Measurements from ENCODE around the gene SFXN5.
"Not testable (repeated sequence)": the region's sequence is repeated elsewhere in the genome, so short reads cannot be mapped to it uniquely, and the experiment has no call there.

The SFXN5 gene

DNA sequence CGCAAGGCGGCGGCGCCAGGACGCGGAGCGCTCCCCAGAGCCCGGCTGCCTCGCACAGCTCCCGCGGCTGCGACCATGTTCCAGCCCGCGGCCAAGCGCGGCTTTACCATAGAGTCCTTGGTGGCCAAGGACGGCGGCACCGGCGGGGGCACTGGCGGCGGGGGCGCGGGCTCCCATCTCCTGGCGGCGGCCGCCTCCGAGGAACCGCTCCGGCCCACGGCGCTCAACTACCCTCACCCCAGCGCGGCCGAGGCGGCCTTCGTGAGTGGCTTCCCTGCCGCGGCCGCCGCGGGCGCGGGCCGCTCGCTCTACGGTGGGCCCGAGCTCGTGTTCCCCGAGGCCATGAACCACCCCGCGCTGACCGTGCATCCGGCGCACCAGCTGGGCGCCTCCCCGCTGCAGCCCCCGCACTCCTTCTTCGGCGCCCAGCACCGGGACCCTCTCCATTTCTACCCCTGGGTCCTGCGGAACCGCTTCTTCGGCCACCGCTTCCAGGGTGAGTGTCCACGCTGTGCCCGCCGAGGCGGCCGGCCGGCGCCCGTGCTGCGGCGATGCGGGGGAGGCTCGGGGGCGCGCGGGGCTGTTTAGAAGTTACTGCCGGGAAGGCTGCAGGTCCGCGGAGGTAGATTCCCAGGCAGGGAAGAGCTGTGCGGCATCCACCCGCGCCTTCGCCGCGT is 153.5 kb downstream of the SFXN5 start:
- DNase-seq = no peak

DNA sequence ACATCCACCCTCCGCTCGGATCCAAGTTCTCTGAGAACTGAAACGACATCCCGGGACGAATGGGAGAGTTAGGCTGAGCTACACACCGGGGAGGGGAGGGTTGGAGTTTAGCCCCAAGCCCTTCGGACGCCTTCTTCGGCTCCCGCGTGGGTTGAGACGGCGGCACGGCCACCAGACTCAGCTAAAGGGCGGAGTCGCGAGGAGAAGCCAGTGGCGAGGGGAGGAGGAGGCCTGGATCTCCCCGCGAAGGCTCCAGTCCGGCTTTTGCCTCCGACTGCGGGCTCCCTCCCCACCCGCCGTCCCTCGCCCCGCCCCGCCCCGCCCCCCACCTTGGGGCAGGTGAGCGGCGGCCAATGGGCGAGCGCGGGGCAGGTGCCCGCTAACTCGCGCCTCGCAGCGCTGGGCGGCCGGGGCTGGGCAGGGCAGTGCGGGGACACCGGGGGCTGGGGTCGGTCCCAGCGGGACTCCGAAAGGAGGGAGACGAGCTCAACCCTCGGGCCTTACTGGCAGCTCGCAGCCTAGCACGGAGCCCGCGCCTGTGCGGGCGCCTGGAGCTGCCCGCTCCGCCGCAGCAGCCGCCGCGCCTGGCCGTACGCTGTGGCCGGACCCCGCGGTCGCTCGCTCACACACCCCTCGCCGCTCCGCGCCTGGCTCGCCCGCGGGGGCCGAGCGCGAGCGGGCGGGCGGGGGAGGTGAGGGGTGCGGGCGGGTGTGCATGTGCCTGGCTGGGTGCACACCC is 154.2 kb downstream of the SFXN5 start, which contains the start of gene EMX1:
Gene EMX1 (plus strand): TSS at position 382 of the 739 bp plus-strand sequence. CDS start 334 bp downstream, at position 716.
- no peak for DNase-seq

DNA sequence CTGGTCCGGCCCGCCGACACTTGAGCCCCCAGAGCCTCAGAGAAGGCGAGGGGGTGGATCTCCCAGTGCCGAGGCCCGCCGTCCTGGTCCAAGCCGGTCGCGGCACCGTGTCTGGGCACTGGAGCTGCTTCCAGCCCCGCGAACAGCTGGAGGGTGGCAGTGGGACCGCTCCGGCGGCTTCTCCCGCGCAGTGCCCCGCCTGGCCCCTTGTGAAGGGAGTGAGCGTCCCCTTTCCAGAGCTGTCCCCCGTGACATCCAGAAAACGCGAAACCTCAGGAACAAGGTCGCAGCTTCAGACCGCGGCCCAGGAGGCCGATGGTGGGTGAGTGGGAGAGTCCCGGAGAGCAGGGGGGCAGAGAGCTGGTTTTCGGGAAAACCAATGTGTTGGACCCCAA is 154.8 kb downstream of the SFXN5 start:
- DNase-seq = no peak

DNA sequence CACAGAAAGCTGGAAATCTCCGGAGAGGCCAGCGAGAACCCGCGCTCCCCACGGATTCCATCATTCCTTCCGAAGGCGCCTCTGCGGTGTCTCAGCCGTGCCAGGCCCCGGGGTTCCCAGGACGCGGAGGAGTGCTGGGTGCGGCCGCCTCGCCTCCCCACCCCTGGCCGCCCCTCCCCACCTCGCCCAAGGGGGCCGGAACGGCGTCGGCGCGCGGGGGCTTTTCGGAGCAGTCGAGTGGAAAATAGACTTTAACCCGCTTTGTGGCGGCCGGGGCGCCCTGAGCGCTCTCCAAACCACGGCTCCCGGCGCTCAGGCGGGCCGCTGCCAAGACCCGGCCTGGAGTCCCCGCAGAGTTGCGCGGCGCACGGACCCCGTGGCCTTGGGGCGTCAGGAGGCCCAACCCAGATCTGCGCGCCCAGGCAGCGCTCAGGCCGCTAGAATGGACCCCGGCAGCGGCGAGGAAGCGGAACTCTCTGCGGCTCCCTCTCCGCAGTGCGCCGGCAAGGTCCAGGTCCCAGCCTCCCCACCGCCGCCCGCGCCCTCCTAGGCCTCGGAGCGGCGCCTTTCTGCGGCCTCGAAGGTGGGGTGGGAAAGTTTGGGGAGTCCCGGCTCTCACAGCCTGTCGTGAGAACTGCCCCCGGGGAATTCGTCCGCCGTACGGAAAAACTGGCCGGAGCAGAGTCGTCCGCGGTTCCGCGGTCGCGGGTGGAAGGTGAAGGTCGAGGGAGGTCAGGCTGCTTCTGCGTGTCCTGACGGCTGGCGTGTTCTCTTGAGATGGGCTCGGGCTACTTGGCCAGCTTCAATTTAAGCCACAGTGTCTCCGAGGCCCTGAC is 155.4 kb downstream of the SFXN5 start:
- DNase-seq = no peak

DNA sequence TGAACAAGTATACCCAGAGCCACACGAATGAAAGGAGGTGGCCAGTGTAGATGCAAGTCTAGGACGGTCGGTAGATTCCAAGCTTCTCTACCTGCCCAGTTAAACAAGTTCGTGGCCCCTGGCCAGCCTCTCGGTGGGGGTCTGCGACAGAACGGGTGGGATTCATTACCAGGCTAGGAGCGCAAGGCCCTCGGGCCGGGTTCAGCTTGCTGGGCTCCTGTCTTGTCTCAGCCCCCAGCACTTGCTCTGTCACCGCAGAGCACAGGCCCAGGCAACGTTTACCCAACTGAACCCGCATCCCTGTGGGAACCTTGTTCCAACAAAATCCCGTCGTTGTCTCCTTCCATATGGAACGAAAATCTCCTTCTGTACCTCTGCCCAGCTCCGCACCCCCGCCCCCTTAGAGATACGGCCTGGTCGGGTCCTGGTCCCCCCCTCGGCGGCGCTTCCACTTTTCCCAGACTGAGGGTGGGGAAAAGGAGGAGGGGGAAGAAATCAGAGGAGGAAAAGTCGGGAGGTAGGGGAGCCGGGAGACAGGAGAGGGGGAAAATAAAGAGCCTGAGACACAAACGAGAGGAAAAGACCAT is 156.1 kb downstream of the SFXN5 start:
- DNase-seq = no peak

DNA sequence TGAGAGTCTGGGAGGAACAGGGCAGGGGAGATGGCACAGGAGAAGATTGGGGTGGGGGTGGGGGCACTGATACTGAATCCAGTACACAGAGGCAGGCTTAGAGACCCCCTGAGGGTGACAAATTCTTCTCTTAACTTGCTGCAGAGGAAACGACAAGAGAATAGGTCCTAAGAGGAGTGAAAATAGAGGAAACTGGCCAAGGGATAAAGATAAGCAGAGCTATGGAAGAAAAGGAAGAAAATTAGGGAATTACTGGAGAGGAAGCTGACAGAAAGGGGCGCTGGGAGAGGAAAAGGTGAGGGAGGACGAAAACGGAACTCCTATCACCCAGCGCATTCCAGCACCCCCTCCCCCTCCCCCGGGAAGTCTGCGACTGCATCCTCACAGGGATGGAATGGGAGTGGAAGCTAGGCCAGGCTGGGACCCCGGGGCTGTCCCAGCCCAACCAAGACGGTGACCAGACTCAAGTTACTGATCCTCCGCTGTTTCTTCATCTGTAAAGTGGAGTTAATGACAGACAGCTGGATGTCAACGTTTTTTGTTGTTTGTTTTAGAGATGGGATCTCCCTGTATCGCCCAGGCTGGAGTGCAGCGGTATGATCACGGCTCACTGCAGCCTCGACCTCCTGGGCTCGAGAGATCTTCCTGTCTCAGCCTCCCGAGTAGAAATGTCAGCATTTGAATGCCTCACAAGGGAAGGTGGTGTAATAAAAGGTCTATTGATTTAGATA is 156.8 kb downstream of the SFXN5 start:
- no peak for DNase-seq

DNA sequence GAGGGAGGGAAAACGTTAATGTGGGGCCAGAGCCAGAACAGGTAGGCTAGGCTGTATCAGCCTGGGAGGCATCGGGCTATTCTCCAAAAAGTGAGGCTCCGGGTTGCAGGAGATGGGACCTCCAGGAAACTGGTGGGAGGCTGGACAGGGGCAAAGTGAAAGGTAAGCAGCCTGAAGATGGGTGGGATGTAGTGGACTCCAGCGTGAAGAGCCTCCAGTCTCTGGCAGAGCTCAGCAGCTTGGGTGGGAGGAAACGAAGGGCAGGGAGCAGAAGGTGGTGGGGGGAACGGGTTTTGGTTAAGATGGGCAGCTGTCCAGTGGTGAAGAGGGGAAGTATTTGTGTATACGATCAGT is 157.3 kb downstream of the SFXN5 start:
- DNase-seq = no peak

DNA sequence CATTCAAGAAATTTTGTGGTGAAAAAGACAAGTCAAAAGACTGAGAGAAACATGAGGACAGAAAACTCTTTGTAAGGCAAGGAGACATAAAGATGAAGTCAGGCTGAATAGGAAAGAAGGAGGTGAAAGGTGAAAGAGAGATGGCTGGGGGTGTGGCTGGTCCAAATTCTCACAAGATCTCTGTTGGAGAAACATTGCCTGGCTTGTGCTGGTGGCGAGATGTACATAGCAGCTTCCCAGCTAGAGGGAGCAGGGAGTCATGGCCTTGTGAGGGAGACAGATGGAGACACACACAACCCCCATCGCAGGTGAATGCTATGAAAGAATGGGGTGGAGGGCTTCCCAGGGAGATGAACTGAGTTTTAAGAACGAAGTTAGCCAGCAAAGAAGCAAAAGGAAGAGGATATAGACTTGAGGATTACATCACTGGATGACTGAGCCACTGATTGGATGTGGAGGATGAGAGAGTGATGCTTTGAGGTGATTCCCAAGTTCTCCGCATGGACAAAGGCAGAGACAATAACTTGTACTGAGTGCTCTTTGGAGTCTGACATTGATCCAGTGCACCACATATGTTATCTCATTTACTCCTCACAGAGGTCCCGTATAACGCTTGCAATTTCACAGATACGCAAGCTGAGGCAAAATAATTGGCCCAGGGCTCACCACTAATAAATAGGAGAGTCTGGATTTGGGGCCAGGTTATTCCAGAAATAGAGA is 157.9 kb downstream of the SFXN5 start:
- DNase-seq = no peak

DNA sequence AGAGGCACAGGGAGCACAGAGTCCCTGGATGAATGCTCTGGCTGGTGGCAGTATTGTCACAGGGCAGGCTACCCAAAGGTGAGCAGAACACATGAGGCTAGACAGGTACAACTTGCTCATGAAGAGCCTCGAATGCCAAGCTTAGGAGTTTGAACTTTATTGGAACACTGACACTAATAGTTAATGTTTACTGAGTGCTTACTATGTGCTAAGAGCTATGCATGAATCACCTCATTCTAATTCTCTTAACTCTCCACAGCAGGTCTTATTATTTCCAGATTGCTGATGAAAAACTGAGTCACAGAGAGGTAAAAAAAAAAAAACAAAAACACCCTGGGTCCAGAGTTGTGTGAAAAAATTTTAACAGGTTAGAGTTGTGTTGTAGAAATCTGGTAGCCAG is 160.3 kb downstream of the SFXN5 start:
- no peak for DNase-seq

DNA sequence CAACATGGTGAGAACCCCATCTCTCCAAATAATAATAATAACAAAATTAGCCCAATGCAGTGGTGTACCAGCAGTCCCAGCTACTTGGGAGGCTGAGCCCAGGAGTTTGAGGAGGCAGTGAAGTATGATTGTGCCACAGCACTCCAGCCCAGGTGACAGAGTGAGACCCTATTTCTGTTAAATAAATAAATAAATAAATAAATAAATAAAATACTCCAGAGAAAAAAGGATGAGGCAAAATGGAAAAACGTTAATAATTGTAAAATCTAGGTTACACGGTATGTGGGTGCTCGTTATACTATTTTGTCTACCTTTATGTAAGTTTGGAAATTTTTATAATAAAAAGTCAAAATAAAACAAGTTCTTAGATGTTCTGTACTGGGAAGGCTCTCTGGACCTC is 162.8 kb downstream of the SFXN5 start:
- DNase-seq = no peak

DNA sequence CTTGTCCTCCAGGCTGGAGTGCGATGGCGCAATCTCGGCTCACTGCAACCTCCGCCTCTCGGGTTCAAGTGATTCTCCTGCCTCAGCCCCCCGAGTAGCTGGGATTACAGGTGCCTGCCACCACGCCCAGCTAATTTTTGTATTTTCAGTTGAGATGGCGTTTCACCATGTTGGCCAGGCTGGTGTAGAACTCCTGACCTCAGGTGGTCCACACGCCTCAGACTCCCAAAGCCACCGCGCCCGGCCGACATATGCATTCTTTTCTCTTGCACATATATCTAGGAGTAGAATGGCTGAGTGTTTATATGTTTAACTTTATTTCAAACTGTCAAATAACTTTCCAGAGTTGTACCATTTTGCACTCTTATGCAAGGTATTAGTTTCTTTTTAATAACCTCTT is 164.1 kb downstream of the SFXN5 start:
- DNase-seq = not testable (repeated sequence)

DNA sequence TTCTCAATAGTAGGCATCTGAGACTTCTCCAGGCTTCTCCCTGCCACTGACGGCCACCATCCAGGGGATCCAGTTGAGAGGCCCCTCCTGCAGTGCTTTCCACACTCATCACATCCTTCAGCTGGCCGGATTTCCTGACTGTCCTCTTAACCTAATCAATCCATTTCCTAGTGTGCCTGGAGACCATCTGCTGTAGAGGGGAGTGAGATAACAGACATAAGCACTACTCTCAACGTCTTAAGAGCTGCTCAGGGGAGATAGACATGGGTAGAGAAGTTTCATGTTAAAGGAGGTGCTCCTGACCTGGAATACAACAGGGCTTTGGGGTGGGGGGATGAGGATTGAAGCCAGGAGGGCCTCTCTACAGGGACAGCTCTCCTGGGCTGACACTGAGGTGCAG is 170.1 kb downstream of the SFXN5 start:
- no peak for DNase-seq

DNA sequence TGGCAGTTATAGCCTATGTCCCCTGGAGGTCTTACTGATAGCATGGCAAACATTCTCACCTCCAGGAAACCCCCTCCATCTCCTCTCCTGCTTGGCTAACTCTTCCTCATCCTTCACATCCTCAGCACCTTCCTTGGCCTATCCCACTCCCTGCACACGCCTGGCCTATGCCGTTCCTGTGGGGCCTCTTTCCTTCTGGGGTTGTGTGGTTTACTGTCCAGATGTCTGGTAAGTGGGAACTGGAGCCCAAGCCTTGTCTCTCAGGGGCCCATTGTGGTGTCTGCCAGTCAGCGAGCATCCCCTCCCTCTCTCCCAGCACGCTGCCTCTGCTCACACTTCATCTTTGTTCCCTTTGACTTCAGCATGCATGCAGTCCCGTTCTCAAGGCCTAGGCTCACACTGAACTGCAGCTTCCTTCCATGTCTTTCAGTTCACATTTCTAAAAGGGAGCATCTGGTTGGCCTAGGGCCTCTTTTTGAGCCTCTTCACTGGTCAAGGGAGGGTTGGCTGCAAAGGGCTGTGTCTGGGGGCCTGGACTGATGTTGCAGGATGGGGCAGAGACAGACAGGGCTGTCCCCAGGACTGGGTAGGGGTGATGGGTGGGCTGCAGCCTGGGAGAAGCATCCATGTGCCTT is 171.2 kb downstream of the SFXN5 start:
- no peak for DNase-seq

DNA sequence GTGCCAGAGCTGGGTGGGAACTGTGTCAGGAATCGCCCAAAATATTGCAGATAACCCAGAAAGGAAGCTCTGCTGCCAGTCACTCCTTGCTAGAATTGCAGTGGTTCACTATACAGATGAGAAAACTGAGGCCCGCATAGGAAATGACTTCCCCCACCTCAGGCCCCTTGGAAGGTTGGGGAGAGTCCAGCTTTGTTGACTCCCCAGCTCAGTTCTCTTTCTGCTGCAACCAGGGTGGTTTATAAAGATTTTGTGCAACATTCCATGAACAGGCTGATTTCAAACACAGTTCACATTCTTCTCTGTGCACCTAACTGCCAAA is 173.0 kb downstream of the SFXN5 start:
- DNase-seq = no peak

DNA sequence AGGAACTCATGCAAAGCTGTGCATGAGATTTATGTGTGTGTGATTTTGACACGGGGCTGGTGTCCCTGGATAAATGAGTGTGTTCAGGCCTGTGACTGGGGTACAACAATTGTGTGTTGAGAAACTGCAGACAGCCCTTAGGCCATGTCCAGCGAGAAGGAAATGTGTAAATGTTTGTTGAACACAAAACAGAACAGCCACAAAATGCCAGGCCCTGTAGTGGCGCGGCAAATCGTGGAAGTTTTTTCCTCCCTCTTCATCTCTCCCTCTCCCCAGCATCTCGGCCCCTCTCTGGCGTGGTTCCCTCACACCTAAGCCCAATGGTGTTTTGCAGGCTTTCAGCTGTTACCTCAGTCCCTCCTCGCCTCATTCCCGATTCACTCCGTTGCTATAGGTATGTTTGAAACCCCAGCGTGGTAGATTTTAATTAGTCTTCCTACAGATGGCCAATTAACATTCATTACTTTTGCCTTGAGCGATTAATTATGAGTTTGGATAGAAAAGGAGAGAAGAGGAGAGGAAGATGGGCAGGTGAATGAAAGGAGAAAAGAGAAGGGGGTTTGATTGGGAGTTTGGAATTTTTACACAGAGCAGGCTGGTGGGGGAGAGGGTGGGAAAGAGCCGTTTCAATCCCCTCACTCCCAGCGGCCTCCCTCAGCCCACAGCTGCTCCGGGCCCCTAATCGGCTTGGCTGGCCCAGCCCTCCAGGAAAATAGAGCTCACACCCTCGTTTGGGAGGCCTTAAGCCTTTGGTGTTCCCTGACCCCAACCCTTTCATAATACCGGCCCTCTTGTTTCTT is 173.5 kb downstream of the SFXN5 start:
- DNase-seq = no peak

DNA sequence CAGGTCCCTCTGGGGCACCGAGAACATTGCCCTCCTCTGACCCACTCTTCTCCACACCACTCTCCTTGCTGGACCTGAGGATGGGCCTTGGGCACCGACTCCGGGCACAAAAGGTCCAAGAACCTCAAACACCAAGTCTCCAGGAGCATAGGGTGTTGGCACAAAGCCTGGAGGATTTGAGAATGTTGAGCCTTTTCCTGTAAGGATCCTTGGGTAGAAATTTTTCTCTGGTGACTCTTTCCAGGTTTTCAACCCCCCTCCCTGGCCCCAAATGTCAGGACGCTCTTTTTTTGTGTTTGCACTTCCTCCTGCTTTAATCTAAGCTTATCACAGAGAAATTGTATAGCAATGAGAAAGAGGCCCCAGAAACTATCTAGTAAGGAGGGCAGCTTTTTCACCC is 175.1 kb downstream of the SFXN5 start:
- no peak for DNase-seq

DNA sequence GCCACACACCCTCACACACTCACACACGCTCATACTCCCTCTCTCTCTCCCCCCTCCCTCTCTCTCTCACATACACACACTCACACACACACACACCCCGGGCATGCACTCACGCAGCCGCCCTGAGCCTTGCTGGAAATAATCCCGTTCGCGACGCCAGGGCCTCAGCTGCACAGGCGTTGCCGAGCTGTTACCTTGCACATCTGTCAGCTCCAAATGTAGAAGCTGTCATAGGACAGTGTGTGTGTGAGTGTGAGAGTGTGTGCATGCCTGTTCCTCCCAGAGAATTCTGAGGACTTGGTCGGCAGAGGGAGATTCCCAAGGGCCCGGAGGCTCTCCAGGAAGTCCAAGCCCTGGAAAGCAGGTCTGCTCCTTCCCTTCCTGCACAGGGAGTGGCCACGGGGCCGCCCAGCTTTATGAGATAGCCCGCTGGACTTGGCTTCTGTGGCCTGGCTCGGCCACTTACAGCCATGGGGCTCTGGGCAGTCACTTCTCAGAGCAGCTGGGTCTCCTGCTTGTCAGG is 175.7 kb downstream of the SFXN5 start:
- DNase-seq = no peak

DNA sequence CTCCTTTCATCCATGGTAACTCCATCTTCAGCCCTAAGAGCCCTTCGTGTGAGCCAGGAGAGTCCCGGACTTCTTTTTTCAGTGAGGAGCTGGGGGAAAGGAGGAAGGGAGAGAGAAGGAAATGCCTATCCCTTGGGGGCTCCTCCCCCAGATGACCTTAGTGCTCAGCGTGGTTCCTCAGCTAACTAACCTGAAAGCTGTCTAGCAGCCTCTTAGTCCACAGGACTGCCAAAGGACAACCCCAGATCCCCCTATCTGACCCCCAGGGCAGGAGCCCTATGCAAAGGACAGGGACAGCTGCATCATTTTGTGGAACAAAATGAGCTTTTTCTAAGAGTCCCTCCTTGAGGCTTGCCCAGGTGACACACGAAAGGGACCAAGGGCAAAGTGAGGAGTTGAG is 176.4 kb downstream of the SFXN5 start:
- no peak for DNase-seq

DNA sequence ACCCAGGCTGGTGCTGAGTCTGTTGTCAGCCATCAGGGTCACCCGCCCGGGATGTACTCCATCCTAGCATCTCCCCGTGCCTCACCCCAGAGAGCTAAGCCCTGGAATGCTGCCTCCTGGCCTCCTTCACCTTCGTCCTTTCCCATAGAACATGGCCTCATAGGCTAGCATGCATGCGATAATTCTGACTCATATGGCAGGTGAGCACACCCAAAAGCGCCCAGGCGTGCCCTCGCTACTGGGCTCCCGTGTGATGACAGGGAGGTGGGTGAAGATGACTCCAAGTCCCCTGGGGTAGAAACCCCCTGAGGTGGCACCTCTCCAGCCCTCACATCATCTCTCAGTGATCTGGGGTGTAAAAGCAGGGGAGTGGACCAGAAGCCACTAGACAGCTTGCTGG is 177.0 kb downstream of the SFXN5 start:
- DNase-seq = no peak

DNA sequence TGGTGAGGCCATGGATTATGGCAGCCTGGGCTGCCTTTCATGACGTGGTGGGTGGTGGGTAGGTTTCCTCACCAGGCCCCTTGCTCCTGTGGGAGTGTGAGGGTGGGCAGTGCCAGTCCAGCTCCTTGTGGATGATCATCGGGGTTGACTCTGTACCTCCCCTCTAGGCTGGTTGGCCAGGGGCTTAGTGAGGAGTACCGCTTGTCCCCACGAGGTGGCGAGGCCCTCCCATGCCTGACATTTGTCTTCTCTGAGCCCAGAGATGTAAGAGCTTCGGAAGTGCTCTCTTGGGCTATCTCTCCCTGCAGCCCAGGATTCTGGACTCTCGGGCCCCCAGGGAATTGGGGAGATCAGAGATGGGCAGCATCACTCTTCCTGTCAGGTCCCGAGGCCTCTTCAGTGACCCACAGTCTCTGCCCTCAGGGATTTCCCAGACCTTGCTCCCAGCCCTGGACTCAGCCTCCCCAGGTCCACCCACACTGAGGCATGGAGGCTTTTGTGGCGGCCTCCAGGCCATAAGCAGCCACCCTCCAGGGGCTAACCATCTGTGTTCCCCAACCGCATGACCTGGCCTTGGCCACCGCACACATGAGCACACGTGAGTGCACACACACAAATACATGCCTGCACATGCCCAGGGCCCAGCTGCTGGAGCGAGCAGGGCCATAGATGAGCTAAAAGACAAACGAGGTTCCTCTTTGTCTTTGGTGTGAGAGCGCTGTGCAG is 177.8 kb downstream of the SFXN5 start:
- peak; percentile 17 for DNase-seq
